Measurements from ENCODE around the gene MYO15B. TPM values are rescaled to one million over a fixed set of nuclear protein-coding genes. Genes with fewer than 3 reads are reported as not detected.

The MYO15B gene
- total and polyA plus RNA-seq, 2 donors (not counting 3 experiments of a cell fraction or from before 2014, with no cell fraction given) = 10.2 to 87.8 TPM

DNA sequence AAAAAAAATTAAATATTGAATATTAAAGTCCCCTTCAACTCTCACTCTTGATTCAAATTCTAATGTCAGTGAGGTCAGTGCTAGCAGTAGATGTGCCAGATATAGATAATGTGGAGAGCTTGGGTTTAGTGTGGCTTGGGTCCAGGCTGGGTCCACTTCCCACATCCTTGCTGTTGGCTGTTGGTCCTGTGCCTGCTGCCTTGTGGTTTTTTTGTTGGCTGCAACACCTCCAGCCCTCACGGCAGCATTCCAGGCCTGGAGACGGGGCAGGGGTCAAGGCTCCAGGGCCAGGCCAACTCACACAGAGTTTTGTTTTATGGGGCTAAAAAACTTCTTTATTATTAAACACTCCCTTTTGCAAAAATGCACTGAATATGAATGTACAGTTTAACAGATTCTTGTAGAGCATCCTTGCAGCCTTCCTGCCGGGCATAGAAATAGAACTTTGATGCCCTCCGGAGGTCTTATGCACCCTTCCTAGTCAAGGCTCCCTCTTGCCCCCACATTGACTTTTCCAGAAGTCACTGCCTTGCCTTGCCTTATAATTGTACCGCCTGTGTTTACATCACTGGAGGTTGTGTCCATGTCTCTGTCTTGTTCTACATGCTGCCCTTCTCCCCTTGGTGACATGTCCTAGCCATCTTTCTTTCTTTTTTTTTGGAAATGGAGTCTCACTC is 25.5 kb upstream of the MYO15B start:
- CTCF ChIA-PET = no interaction called here
- no peaks in the 10 kb centered on the region for H4K20me1 ChIP-seq (replicated peaks; ENCODE audit: control insufficient read depth, extremely low read depth, insufficient read depth, low read length)
- H3K79me2 ChIP-seq (ENCODE audit: control insufficient read depth, insufficient read depth, low read length) = no peaks in the 10 kb centered on the region
- BruUV-seq (replicated peaks) = no TSS peak
- FAIRE-seq (no peak), DNase-seq (ENCODE audit: low read depth, low spot score) (no peak)
- H3K9me1 ChIP-seq (replicated peaks; ENCODE audit: control insufficient read depth, extremely low read depth, insufficient read depth, low read length) = no peaks in the 10 kb centered on the region
- no peaks in the 10 kb centered on the region for H3K27me3 ChIP-seq (ENCODE audit: control insufficient read depth in 2 of 2, insufficient read depth in 2 of 2, low read length in 2 of 2)
- dilution Hi-C loops (cut with MboI; ENCODE audit: extremely low pct_ligation_motif_present, low sequenced_read_pairs) (no loop called here), intact Hi-C loops (cut with micrococcal nuclease) (no loop called here)
- POLR2A ChIA-PET = no interaction called here
- H3K4me3 ChIP-seq (replicated peaks in 1 of 3; ENCODE audit: insufficient read depth in 1 of 3, low read depth in 1 of 3, low read length in 3 of 3) = no peak overlapping the region
- no peak overlapping the region for H2AFZ ChIP-seq (ENCODE audit: low read depth, low read length)
- no peaks in the 10 kb centered on the region for H3K4me1 ChIP-seq (ENCODE audit: control insufficient read depth, extremely low read depth, insufficient read depth, low read length)
- no peaks in the 10 kb centered on the region for H3K9me3 ChIP-seq (replicated peaks; ENCODE audit: control insufficient read depth, insufficient read depth, low read length)
- no peak overlapping the region for H3K9ac ChIP-seq (replicated peaks; ENCODE audit: extremely low read depth, insufficient read depth, low read length)
- TF ChIP-seq JUN (IDR thresholded peaks at IDR 0.05; ENCODE audit: borderline replicate concordance, insufficient read depth, insufficient read length, low read depth) (no peak), FOS (IDR thresholded peaks at IDR 0.05; ENCODE audit: borderline replicate concordance, insufficient read depth, low read length) (no peak), POLR2AphosphoS5 (IDR thresholded peaks at IDR 0.05; ENCODE audit: insufficient read depth, low read depth, low read length) (no peak), GATA2 (IDR thresholded peaks at IDR 0.05; ENCODE audit: insufficient read depth, insufficient read length, low read depth, low read length) (no peak), CTCF (IDR thresholded peaks at IDR 0.05; ENCODE audit: extremely low read depth in 1 of 2, insufficient read depth in 1 of 2, low read depth in 1 of 2, low read length in 2 of 2) (no peak), EZH2 (IDR thresholded peaks at IDR 0.05; ENCODE audit: borderline replicate concordance, low read depth, low read length, severe bottlenecking) (no peak), POLR2A (IDR thresholded peaks at IDR 0.05; ENCODE audit: low read depth, low read length) (no peak), MYC (IDR thresholded peaks at IDR 0.05; ENCODE audit: low read depth, low read length) (no peak)
- TF ChIP-seq, protein P1, sequence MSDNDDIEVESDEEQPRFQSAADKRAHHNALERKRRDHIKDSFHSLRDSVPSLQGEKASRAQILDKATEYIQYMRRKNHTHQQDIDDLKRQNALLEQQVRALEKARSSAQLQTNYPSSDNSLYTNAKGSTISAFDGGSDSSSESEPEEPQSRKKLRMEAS (IDR thresholded peaks at IDR 0.05; ENCODE audit: insufficient read depth, insufficient read length) = no peak
- H3K4me2 ChIP-seq (ENCODE audit: insufficient read depth, low read length) = no peak overlapping the region
- H3K36me3 ChIP-seq (ENCODE audit: control insufficient read depth in 2 of 2, extremely low read depth in 1 of 2, insufficient read depth in 2 of 2, low read length in 2 of 2) = no peaks in the 10 kb centered on the region
- H3K27ac ChIP-seq (ENCODE audit: insufficient read depth, low read depth, low read length) = no peak overlapping the region
